H4 (cell line): ENCODE measurements around the gene CORIN. TPM values are rescaled to one million over a fixed set of nuclear protein-coding genes. Genes with fewer than 3 reads are reported as not detected.

Source experiments
- DNase-seq: peaks from one replicate; pipeline ENCODE4 v3.0.0-alpha.2; 2015; ENCODE audit warnings: low spot score
- total RNA-seq: library from RNA; depleted of rRNA; stranded (reverse); fragments of >200 nt; shearing (Covaris generic); gene quantifications from 2 replicates; pipeline ENCODE4 v1.2.3, GENCODE V29; 2014

CORIN gene
- total RNA-seq, 1 experiment from 2014 or later = 0.25 TPM

DNA sequence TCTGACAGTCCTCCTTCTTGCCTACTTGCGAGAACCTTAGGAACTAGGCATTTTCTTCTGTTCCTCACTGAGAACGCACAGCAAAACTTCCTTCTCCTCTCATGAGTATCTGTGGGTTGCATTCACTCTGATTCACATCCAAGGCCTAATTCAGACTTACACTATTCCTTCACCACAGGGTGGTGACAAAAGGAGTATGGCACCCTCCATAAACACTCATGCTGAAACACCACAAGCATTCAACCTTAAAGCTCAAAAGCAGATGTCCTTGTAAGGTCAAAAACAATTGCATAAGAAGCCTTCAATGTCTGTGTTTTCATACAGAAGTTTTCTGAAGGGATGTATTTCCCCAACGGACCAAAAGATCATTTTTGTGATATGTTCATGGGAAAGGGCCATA is 147.3 kb downstream of the CORIN start:
- DNase-seq = no peak

DNA sequence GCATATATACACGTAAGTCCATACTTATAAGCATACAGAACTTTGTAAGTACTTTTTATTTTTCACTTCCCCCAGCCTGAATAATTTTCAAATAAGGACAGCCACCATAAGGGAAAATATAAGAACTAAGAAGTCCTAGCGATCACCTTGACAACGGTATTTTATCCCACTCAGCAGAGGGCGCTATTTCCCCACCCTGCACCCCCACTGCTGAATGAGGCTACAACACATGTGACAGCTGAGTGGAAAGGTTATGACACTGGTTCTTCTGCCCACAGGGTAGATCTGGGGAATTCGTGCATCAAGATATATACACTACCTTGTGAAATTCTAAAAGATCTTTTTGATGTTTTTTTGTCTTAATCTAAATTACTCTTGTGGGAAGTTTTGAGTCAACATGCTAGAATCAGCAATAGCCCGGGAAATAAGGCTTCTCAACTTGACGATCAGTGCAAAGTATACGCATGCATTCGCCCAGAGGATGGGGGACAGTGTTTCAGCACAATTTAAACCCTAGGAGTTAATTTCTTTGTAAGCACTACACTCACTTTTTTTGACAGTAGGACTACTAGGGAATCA is 151.5 kb downstream of the CORIN start:
- DNase-seq = peak; percentile 27

DNA sequence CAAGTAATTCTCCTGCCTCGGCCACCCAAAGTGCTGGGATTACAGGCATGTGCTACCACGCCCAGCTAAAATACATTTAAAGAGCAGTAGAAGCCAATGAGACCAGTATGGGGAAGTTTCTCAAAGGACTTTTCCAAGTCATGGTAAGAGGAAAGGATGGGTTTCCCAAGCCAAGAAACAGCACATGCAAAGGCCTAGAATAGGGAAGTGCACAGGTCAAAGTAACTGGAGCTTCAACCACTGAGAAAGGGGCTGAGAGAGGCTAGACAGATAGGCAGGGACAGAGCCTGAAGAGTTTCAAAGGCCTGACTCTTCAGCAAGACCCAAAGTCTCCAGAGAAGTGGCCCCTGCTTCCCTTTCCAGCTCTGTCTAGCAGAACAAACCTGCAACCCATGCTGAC is 162.1 kb downstream of the CORIN start:
- no peak for DNase-seq

DNA sequence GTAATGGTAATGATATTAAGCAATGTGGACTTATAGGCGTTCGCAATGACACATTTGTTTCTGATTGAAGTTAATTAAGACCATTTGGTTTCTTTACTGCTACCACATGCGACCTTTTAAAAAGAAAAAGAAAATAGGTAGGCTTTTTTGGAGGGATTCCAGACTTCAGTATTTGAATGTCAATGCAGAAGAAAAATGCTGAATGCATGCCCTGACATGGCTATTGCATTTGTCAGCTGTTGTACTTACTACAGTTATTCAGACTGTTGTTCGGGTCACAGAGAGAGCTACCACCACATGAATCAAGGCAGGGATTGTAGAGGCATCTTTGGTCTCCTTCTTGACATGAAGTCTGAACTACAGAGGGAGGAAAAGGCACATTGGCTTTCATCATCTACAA is 163.7 kb downstream of the CORIN start:
- DNase-seq = no peak

DNA sequence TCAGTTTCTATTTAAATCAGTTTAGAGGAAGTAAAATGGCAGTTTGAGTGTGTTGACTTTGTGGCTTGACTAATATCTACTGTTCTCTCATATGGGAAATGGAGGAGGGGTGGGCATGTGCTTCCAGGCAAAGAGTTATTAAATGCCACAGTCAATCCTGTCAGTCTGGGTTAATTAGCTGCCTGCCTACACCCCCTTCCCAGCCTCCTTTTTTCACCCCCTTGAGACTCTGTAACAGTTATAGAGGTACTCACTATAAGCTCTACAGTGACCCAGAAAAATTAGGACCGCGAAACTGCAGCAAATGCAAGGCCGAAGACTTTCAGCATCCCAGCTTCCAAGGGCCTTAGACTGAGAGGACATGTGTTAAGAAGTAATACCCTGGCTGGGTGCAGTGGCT is 165.2 kb downstream of the CORIN start:
- no peak for DNase-seq

DNA sequence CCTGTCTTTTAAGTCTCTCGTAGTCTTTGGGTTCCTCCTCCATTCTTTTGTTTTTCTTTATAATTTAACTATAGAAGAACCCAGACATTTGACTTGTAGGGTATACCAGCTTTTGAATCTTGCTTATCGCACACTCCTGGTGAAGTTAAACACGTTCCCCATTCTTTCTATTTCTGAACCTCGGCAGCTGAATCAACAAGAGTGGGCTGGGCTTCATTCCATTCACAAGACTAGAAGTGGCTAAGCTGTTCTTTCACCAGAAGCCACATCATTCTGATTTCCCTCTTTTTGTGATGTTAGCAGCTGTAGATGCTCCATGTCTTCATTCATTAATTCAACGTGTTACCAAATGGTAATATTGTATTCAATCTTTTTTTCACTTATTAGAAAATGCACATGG is 167.9 kb downstream of the CORIN start:
- DNase-seq = no peak

DNA sequence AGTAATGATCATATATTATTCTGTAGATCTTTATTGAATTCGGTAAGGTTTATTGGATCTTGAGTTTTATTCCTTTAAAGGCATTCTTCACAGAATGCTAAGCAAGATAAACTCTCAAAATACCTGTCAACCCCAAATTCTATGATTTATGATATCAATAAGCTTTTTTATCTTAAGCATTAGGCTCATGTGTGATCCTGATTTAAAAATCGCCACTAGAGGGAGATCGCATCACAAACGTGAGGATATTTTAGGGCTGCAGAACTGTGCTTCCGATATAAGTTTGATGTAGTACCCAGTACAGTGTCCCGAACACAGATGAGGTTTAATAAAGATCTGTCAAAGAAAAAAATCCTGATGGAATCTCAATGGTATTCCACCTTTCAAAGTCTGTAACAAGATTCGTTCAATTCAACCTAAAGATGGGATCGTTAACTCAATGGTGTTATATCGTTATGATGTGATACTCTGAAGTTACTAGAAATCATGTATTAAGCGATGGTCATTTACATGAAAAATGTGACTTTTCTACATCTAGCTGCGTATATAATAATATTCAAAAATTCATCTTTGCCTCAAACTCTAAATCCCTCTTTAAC is 169.0 kb downstream of the CORIN start:
- peak; percentile 54 for DNase-seq

DNA sequence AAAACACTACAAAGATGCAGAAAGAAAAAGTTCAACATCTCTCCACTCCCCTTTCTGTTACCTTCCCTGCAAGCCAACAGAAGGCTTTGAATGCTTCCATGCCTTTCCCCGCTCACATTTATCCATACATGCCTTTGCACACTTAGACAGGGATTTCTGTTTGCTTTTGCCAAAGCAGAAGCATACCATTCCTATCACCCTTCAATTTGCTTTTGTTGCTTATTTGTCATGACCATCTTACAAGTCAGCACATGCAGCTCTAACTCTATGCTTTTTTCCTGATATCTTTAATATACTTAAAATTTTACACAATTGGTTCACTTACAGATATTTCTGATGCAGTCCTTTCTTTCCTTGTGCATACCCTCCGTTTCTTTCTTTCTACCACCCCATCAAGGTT is 169.6 kb downstream of the CORIN start:
- no peak for DNase-seq

DNA sequence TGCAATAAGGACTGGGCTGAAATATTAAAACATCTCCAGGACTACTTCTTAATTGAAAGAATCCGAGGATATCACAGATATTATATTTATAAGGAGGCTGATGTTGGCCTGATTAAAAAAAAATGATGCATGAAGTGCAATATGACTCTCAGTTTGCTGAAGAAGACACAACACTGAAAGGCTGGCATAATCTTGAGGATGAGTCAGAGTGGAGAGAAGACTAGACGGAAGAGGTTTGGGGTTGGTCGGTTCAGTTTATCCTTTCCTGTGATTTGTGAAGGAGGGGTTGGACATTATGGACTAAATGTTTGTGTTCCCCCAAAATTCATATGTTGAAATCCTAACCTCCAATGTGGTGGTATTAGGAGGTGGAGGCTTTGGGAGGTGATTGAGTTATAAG is 170.3 kb downstream of the CORIN start:
- DNase-seq = no peak

DNA sequence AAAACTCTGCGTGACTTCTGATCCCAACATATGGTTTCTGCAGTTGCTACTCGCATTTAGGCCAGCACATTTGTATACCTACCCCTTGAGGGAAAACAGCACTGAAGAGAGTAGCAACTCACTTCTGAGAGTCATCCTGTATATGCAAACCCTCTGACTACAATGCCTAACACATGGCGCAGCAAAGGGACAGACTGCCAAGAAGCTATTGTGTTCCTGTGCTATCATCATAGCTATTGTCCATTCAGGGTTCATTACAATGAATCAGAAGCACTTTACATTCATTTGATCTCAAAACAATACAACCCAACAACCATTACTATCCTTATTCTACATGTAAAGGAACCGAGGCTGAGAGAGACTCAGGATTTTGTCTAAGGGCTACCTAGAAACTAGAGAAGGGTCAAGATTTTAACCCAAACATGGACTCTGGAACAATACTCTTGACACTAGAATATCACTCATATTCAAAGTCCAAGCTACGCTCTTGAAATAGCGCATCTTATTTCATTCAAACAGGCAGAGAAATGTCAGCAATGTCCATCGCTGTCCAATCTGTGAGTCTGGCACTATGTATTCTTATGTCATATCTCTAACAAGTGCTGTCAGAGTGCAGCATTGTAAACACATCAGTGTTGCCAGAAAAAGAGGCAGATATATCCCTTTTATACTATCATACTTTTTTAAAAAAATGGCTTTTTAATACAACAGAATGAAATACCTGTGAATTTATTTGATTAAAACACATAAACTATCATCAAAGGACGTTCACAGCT is 173.6 kb downstream of the CORIN start:
- no peak for DNase-seq

DNA sequence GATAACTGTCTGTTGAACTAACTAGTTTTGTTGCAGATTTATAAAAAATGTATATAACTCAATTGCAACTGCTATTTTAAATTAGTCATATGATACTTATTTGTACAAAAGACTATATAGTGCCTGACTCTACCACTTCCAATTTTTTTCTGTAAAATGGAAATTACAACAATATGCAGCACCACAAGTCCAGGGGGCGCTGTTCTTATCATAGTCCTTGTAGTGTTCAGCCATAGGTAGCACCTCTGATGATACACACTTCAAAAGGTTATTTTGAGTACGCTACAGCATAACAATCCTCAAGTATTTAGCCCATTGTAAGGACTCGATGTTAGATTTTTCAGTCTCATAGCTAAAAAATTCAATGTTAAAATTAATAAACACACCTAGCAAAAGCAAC is 174.9 kb downstream of the CORIN start:
- DNase-seq = no peak

DNA sequence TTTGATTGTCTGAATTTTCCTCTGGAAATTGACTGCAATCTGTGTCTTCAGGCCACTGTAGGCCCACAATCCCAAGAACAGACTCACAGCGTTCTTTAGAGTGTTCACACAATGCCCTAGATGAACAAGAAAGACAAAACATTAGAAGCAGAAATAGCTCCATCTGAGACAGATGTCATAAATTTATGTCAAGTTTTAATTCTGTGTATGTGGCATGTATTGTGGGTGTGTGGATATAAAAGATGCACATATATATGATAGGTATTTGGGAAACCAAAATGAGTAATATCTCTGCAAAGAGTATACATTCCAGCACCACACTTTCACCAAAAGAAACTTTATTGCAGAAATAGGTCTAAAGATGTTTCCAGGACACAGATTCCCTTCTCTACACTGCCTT is 176.1 kb downstream of the CORIN start:
- no peak for DNase-seq

DNA sequence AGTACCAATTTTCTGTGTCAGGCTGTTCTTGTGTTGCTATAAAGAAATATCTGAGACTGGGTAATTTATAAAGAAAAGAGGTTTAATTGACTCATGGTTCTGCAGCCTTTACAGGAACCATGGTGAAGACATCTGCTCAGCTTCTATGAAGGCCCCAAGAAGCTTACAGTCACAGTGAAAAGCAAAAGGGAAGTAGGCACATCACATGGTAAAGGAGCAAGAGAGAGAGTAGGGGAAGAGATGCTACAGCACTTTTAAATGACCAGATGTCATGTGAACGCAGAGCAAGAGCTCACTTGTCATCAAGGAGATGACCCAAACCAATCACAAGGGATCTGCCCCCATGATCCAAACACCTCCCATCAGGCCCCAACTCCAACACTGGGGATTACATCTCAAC is 178.5 kb downstream of the CORIN start:
- no peak for DNase-seq

DNA sequence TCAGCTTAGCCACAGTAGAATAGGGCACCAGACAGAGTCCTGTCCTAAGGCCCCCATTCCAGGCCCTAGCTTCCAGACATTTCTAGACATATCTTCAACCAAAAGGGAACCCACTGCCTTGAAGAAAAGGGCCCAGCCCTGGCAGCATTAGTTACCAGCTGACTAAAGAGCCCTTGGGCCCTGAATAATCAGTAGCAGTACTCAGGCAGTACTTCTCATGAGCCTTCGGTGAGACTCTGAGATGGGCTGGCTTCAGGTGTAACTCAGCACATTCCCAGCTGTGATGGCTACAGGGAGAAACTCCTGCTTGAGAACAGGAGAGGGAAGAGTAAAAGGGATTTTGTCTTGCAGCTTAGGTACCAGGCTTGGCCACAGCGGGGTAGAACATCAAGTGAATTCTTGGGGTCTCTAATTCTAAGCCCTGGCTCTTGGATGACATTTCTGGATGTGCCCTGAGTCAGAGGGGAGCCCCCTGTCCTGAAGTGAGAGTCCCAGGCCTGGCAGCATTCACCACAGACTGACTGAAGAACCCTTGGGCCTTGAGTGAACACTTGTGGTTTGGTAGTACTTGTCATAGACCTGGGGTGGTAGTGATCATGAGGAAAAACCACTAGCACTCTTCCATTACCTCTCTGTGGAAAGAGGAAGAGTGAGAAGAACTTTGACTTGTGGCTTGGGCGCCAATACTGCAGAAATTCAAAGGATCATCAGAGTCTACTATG is 182.7 kb downstream of the CORIN start:
- DNase-seq = no peak

DNA sequence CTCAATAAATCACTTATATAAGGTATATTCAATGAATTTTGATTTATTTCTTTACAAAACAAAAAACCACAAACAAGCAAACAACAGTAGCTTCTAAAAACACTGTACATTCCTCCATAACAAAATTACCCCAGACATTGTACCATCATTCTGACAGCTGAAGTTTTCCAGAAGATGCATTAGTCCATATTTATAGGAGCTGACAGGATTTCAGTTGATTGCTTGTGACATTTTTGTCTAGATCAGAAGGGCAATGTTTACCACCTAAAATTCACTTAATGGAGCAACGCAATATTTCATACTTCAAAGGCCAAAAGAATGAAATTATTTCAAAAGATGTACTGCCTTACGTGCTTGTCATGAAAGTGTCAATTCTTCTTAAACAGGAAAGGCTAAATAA is 185.8 kb downstream of the CORIN start:
- no peak for DNase-seq

DNA sequence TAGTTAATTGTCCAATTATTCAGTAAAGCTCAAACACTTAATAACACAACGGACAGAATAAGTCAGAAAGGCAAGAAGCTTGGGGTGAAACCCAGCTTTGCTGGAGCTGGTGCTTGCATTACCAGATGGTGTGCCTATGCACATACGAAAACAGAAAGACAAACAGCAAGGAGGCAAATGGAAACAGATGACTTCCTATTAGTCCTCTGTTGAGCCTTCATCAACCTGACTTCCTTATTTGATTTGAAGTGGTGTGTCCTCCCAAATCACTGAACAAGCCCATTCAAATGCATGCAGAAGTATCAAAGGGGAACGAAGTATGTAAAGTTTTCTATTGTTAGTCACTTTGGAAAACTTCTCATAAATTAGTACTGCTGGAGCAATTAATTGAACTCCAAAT is 186.6 kb downstream of the CORIN start:
- DNase-seq = no peak

DNA sequence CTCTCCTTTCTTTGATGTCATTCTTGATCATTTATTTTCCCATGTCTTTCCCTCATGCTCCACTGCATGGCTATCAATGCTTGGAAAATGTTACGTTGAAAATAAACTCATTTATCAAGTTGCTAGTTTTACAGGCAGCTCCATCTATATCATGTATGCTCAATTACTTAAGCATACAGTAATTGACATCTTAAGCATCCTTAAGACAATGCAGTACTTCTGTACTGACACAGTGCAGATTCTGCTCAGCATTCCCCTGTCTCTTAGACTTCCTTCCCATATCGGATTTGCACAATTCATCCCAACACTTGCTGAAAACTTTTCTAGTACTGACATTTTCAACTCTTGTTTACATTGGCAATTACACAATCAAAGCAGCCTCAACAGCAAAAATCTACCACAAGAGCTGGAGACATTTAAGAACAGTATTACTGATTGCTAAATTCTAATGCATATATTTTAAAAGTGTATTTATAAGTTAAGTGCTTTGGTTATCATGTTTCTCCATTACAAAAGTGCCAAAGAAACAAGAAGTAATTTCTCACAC is 187.2 kb downstream of the CORIN start:
- no peak for DNase-seq

DNA sequence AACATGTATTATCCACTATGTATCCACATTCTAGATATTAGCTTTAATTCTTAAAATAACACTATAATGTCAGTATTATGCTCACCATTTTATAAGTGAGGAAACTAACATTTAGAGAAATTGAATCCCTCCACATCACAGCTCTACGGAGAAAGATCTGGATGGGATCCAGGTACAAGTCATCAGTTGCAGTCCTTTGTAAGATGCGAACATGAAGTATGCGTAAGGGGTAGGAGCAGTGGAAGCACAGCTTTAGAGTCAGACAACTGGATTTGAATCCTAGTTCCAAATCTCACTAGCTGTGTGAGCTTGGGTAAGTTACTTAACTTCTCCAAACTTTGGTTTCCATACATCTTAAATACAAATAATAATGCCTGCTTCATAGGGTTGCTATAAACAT is 190.3 kb downstream of the CORIN start:
- no peak for DNase-seq

DNA sequence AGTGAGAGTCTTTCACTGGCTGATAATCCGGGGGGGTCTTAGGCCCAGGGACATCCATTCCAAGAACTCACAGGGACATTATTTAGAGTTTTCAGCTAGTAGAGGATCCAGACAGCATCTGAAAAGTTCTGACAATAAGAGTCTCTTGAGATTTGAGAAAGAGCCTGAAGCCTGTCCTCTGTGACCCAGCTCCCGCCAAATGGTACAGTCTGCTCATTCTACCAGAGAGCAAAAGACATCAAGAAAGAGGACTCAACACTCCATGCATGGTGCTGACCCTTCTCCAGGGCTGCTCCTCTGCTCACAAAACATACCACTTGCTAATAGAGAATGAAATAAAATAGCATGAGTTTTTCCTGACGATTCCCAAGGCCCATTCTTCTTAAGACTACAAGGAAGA is 190.8 kb downstream of the CORIN start:
- no peak for DNase-seq

DNA sequence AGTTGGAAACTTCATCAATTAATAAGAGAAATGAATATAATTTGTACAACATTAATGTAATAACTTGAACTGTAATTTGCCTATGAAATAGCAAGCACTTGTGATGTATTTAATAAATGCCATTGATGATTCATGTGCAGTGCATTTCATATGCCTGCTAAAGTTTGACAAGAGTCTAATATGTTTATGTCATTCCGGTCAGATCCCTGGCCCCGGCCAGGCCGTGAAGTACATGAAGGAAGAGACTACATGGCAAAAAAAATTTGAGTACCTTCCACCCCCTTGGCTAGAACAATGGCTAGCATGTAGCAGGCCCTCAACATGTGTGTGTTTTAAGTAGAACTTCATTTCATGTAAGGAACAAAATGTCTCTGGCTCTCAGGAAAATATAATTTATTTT is 191.5 kb downstream of the CORIN start:
- no peak for DNase-seq

DNA sequence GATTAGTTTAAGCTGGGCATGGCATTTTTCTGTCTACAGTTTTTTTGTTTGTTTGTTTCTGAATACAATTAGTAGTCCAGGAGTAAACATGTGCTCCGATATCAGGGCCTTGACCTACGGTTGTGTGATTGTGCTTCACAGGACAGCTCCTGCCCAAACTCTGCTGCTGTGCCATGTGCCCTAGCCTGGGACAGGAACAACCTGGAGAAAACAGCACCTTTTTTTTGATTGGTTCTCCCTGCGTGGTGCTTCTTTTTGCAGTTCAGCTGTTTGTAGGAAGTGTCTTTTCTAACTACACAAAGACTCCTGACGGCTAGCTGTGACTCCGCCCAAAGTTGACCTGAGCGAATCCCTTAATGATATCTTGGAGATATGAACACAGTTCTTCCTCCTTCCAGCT is 194.0 kb downstream of the CORIN start:
- no peak for DNase-seq

DNA sequence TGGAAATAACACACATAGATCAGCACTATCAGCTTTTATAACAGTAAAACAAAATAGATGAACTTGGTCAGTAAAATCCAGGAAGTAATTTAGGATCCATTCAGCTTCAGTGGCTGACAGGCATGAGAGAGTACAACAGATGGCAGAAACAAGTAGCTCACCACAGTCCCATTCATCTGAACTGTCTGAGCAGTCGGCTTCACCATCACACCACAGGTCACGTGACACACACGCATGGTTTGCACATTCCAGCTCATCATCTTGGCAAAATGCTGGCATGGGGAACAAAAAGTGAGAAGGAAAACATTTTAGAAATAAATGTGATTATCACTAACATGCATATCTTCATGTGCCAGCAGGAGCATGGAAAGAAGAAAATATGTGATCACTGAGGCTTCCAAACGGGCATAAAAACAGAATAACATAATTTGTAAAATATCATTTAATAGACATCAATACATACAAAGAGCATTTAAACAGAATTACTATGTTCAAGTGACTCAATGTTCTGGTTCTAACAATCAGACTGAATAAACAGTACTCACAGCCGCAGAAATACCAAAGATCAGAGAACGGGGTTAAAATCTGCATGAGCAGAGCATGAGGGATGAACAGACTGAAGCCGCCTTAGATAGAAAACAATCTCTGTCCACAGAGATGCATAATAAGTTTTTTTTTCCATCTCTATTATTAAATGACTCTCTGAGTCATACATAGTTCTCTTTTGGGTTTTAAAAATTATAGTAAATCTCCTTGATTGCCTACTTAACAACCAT is 194.7 kb downstream of the CORIN start:
- no peak for DNase-seq
